HG03575 (cell line): ENCODE measurements around the gene NTN5.
"Not testable (repeated sequence)": the region's sequence is repeated elsewhere in the genome, so short reads cannot be mapped to it uniquely, and the experiment has no call there.

Source experiments
- ATAC-seq: cut with Tn5 transposase; IDR thresholded peaks from one replicate; pipeline ENCODE4 v1.9.1; 2021; ENCODE audit not compliant: unreplicated experiment, insufficient number of reproducible peaks, low FRiP score; ENCODE audit errors: extremely low read depth

The NTN5 gene

GRCh38 chr19:48673436-48674100, 751 bp upstream of the NTN5 start:
- no peak for ATAC-seq

GRCh38 chr19:48671446-48671995, 1.3 kb downstream of the NTN5 start:
- ATAC-seq: no peak

- ATAC-seq: no peak
Measured at GRCh38 chr19:48670699-48671445, 1.9 kb downstream of the NTN5 start.

- ATAC-seq: no peak
Measured at GRCh38 chr19:48669903-48670668, 2.7 kb downstream of the NTN5 start.

- ATAC-seq: no peak
Measured at GRCh38 chr19:48668761-48669160, 4.1 kb downstream of the NTN5 start.

GRCh38 chr19:48668332-48668731, 4.5 kb downstream of the NTN5 start:
- no peak for ATAC-seq

GRCh38 chr19:48665786-48666185, 7.0 kb downstream of the NTN5 start:
- ATAC-seq: no peak

GRCh38 chr19:48664476-48664875, 8.3 kb downstream of the NTN5 start:
- ATAC-seq: no peak

GRCh38 chr19:48663667-48664066, 9.2 kb downstream of the NTN5 start:
- no peak for ATAC-seq

- ATAC-seq: no peak
Measured at GRCh38 chr19:48661711-48662090, 11.1 kb downstream of the NTN5 start.

- no peak for ATAC-seq
Measured at GRCh38 chr19:48660852-48661710, 11.7 kb downstream of the NTN5 start.

- ATAC-seq: no peak
Measured at GRCh38 chr19:48659768-48660167, 13.0 kb downstream of the NTN5 start.

- ATAC-seq: no peak
Measured at GRCh38 chr19:48658483-48658882, 14.3 kb downstream of the NTN5 start.

GRCh38 chr19:48657828-48658227, 15.0 kb downstream of the NTN5 start:
- ATAC-seq: not testable (repeated sequence)

- ATAC-seq: no peak
Measured at GRCh38 chr19:48656840-48657474, 15.9 kb downstream of the NTN5 start.

- ATAC-seq: no peak
Measured at GRCh38 chr19:48654299-48655059, 18.3 kb downstream of the NTN5 start.

GRCh38 chr19:48651683-48652048, 21.2 kb downstream of the NTN5 start:
- no peak for ATAC-seq
